ENCODE data around the gene FOXP1. TPM values are rescaled to one million over a fixed set of nuclear protein-coding genes. Genes with fewer than 3 reads are reported as not detected.

FOXP1 gene
- total RNA-seq, 2 experiments from 2014 or later, result 493 to 508 TPM

GRCh38 chr3:71376503-71376902 is 207.0 kb downstream of the FOXP1 start:
- Histone ChIP-seq H3K27ac (ENCODE audit: low read depth in 1 of 2, low read length in 2 of 2) (no peak overlapping the region), H3K4me3 (ENCODE audit: low read length) (no peak overlapping the region), H3K4me1 (ENCODE audit: insufficient read depth, low read length) (peaks cover 21% of the 10 kb centered on the region), H3K36me3 (ENCODE audit: insufficient read depth, low read length) (no peaks in the 10 kb centered on the region), H3K9me3 (ENCODE audit: control insufficient read depth in 1 of 2, insufficient read depth in 1 of 2, low read length in 2 of 2) (no peaks in the 10 kb centered on the region), H3K27me3 (ENCODE audit: control insufficient read depth in 1 of 2, insufficient read depth in 2 of 2, low read length in 2 of 2) (no peaks in the 10 kb centered on the region)
- CTCF ChIA-PET, result interaction anchor here (0.6 kb wide), 1 partner anchor 30 kb away, joined by 5 read pairs; no protein-coding TSS in a partner anchor
- POLR2A ChIA-PET, result interaction anchor here (1.2 kb wide), 1 partner anchor 258 kb away, joined by 3 read pairs; no protein-coding TSS in a partner anchor
- Mint-ChIP-seq H3K4me1 (ENCODE audit: low read depth) (peaks cover 85% of the 10 kb centered on the region), H3K27me3 (no peaks in the 10 kb centered on the region), H3K27ac (peak overlapping the region; percentile 87), H3K9me3 (no peaks in the 10 kb centered on the region), H3K4me3 (no peak overlapping the region), H3K36me3 (ENCODE audit: low read depth) (peaks cover 55% of the 10 kb centered on the region)
- intact Hi-C loops (cut with DNase I, micrococcal nuclease), result loop anchor here in 1 of 2 experiments (10.0 kb wide), 1 partner anchor 312 kb away; no protein-coding TSS in a partner anchor
- no peak for ATAC-seq (ENCODE audit: poor library complexity)
- DNase-seq, result no peak
- TF ChIP-seq CTCF (IDR thresholded peaks at IDR 0.05), result no peak

- no peak for DNase-seq
- no peak for TF ChIP-seq CTCF (IDR thresholded peaks at IDR 0.05)
- Mint-ChIP-seq H3K4me1 (ENCODE audit: low read depth) (peaks cover 90% of the 10 kb centered on the region), H3K36me3 (ENCODE audit: low read depth) (peaks cover 40% of the 10 kb centered on the region), H3K27ac (peak overlapping the region; percentile 87), H3K27me3 (no peaks in the 10 kb centered on the region), H3K4me3 (no peak overlapping the region), H3K9me3 (no peaks in the 10 kb centered on the region)
- CTCF ChIA-PET, result interaction anchor here (0.6 kb wide), 1 partner anchor 8 kb away, joined by 3 read pairs; no protein-coding TSS in a partner anchor
- Histone ChIP-seq H3K27me3 (ENCODE audit: control insufficient read depth in 1 of 2, insufficient read depth in 2 of 2, low read length in 2 of 2) (no peaks in the 10 kb centered on the region), H3K4me1 (ENCODE audit: insufficient read depth, low read length) (peaks cover 32% of the 10 kb centered on the region), H3K36me3 (ENCODE audit: insufficient read depth, low read length) (no peaks in the 10 kb centered on the region), H3K9me3 (ENCODE audit: control insufficient read depth in 1 of 2, insufficient read depth in 1 of 2, low read length in 2 of 2) (no peaks in the 10 kb centered on the region), H3K4me3 (ENCODE audit: low read length) (no peak overlapping the region), H3K27ac (ENCODE audit: low read depth in 1 of 2, low read length in 2 of 2) (peak overlapping the region in 1 of 2 donors; percentile 23)
- intact Hi-C loops (cut with DNase I, micrococcal nuclease), result loop anchor here in 1 of 2 experiments (10.0 kb wide), 1 partner anchor 310 kb away; no protein-coding TSS in a partner anchor
- no peak for ATAC-seq (ENCODE audit: poor library complexity)
- POLR2A ChIA-PET, result interaction anchor here (1.0 to 1.4 kb wide), 3 partner anchors 9 to 28 kb away, joined by 3 to 5 read pairs (median 3); no protein-coding TSS in a partner anchor
Measured at GRCh38 chr3:71374582-71374981, 208.9 kb downstream of the FOXP1 start.

GRCh38 chr3:71372911-71373637 is 210.5 kb downstream of the FOXP1 start:
- Histone ChIP-seq H3K4me1 (ENCODE audit: insufficient read depth, low read length) (peaks cover 36% of the 10 kb centered on the region), H3K4me3 (ENCODE audit: low read length) (peak overlapping the region; percentile 3), H3K9me3 (ENCODE audit: control insufficient read depth in 1 of 2, insufficient read depth in 1 of 2, low read length in 2 of 2) (no peaks in the 10 kb centered on the region), H3K27me3 (ENCODE audit: control insufficient read depth in 1 of 2, insufficient read depth in 2 of 2, low read length in 2 of 2) (no peaks in the 10 kb centered on the region), H3K36me3 (ENCODE audit: insufficient read depth, low read length) (no peaks in the 10 kb centered on the region), H3K27ac (ENCODE audit: low read depth in 1 of 2, low read length in 2 of 2) (peak overlapping the region; percentile 67 to 68)
- ATAC-seq (ENCODE audit: poor library complexity) (peak; percentile 85), DNase-seq (peak in 8 of 14 experiments; percentile 12 to 86 (median 52))
- intact Hi-C loops (cut with DNase I, micrococcal nuclease), result loop anchor here in 1 of 2 experiments (1.0 to 10.0 kb wide), 8 partner anchors 17 to 308 kb away; no protein-coding TSS in a partner anchor
- Mint-ChIP-seq H3K4me1 (ENCODE audit: low read depth) (peaks cover 84% of the 10 kb centered on the region), H3K27me3 (no peaks in the 10 kb centered on the region), H3K4me3 (peak overlapping the region; percentile 40), H3K27ac (peak overlapping the region; percentile 87), H3K36me3 (ENCODE audit: low read depth) (peaks cover 29% of the 10 kb centered on the region), H3K9me3 (no peaks in the 10 kb centered on the region)
- TF ChIP-seq CTCF (IDR thresholded peaks at IDR 0.05), result no peak
- POLR2A ChIA-PET, result interaction anchor here (0.6 to 2.0 kb wide), 16 partner anchors 9 to 242 kb away, joined by 3 to 9 read pairs (median 4); no protein-coding TSS in a partner anchor
- CTCF ChIA-PET, result interaction anchor here (0.7 to 2.0 kb wide), 10 partner anchors 9 to 137 kb away, joined by 3 to 6 read pairs (median 3); no protein-coding TSS in a partner anchor
